ENCODE results near the gene UTP4. TPM values are rescaled to one million over a fixed set of nuclear protein-coding genes. Genes with fewer than 3 reads are reported as not detected.

UTP4 gene
- total and polyA plus RNA-seq, 2 of the 8 experiments (the other 6 are each of a cell fraction or from before 2014, with no cell fraction given): 101 to 118 TPM

GRCh38 chr16:69160192-69160591 lies 27.7 kb downstream of the UTP4 start (continued):
- TF ChIP-seq, protein P1, sequence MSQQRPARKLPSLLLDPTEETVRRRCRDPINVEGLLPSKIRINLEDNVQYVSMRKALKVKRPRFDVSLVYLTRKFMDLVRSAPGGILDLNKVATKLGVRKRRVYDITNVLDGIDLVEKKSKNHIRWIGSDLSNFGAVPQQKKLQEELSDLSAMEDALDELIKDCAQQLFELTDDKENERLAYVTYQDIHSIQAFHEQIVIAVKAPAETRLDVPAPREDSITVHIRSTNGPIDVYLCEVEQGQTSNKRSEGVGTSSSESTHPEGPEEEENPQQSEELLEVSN (IDR thresholded peaks at IDR 0.05): no peak
- TF ChIP-seq HDAC6 (IDR thresholded peaks at IDR 0.05; ENCODE audit: low read depth, low read length) (no peak), EP300 (IDR thresholded peaks at IDR 0.05; ENCODE audit: borderline replicate concordance in 1 of 2, low read depth in 2 of 2, low read length in 2 of 2) (no peak), SUZ12 (IDR thresholded peaks at IDR 0.05; ENCODE audit: low read length) (no peak), SIN3A (conservative IDR thresholded peaks at IDR 0.05 in 1 of 2, IDR thresholded peaks at IDR 0.05 in 1 of 2; ENCODE audit: low read depth in 1 of 2, low read length in 2 of 2) (no peak), ASH2L (IDR thresholded peaks at IDR 0.05; ENCODE audit: low read length) (no peak), RNF2 (IDR thresholded peaks at IDR 0.05; ENCODE audit: borderline replicate concordance, low read depth, low read length, missing control alignments, poor library complexity, severe bottlenecking) (no peak)

All from H1 (cell line).